Cerebellar cortex (tissue), 1 donor: ENCODE results near the gene SIRT3.

Experiments
- DNase-seq: peaks from one replicate; pipeline ENCODE4 v3.0.0-alpha.2; 2015; ENCODE audit warnings: low spot score

SIRT3 gene

GRCh38 chr11:235997-236773 lies at the start of gene SIRT3:
TSS of gene SIRT3 (minus strand) at chr11:236342. CDS start at chr11:236328, 14 bp downstream.
- DNase-seq = peak; percentile 86

GRCh38 chr11:285894-286220 lies 49.7 kb upstream of the SIRT3 start:
- no peak for DNase-seq

- no peak for DNase-seq
Observed at GRCh38 chr11:285021-285893, 49.1 kb upstream of the SIRT3 start.

GRCh38 chr11:284105-285020 lies 48.2 kb upstream of the SIRT3 start:
- no peak for DNase-seq

- DNase-seq = no peak
Observed at GRCh38 chr11:283405-284104, 47.4 kb upstream of the SIRT3 start.

GRCh38 chr11:282630-283360 lies 46.7 kb upstream of the SIRT3 start:
- no peak for DNase-seq

- DNase-seq = no peak
Observed at GRCh38 chr11:282171-282570, 46.0 kb upstream of the SIRT3 start.

GRCh38 chr11:281486-282161 lies 45.5 kb upstream of the SIRT3 start:
- DNase-seq = no peak

GRCh38 chr11:280706-281485 lies 44.8 kb upstream of the SIRT3 start:
- DNase-seq = no peak

GRCh38 chr11:279966-280705 lies 44.0 kb upstream of the SIRT3 start:
- no peak for DNase-seq

GRCh38 chr11:279040-279965 lies 43.2 kb upstream of the SIRT3 start:
- DNase-seq = no peak

- no peak for DNase-seq
Observed at GRCh38 chr11:278001-278951, 42.1 kb upstream of the SIRT3 start, which contains the start of gene NLRP6. TSS of gene NLRP6 (plus strand) at chr11:278407. CDS start at chr11:278570, 163 bp downstream.

- DNase-seq = no peak
Observed at GRCh38 chr11:276219-276618, 40.1 kb upstream of the SIRT3 start.

- no peak for DNase-seq
Observed at GRCh38 chr11:272931-273198, 36.7 kb upstream of the SIRT3 start.

GRCh38 chr11:272195-272930 lies 36.2 kb upstream of the SIRT3 start:
- no peak for DNase-seq

GRCh38 chr11:271319-271715 lies 35.2 kb upstream of the SIRT3 start:
- no peak for DNase-seq
